Lower leg skin (tissue), 3 donors: ENCODE results near the gene LYSMD3.

Experiments
- CTCF ChIP-seq, 3 donors: fragments of 450-650 bp; IDR thresholded peaks; one replicate each; pipeline ENCODE4 v1.5.1; 2016; ENCODE audit warnings: antibody characterized with exemption in 3 of 3, mild to moderate bottlenecking in 3 of 3, moderate library complexity in 2 of 3
- POLR2A ChIP-seq, 2 donors: fragments of 450-650 bp; IDR thresholded peaks; one replicate each; pipeline ENCODE4 v1.6.1; 2016 to 2017; ENCODE audit warnings: antibody characterized with exemption in 2 of 2, mild to moderate bottlenecking in 1 of 2, moderate library complexity in 1 of 2

GRCh38 chr5:90529939-90530677 lies 724 bp upstream of the LYSMD3 start:
- no peak for TF ChIP-seq CTCF (IDR thresholded peaks at IDR 0.05)
- no peak for TF ChIP-seq POLR2A (IDR thresholded peaks at IDR 0.05)
